Measurements from ENCODE around the gene MMP13.

Gene MMP13

DNA sequence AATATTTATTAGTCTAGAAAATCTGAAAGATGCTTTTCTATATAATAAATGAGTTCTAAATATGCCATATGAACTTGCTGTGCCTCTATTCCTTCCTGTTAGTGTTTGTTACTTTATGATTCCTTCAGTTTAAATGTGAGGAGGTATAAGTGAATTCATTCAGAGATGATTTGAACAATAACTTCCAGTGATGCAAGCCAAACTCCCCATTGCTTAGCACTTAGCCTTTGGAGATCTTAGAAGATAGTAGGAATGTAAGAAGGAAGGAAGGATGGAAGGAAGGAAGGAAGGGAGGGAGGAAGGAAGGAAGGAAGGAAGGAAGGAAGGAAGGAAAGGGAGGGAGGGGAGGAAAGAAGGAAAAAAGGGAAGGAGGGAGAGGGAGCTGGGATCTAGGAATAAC lies 25.1 kb downstream of the MMP13 start:
- Histone ChIP-seq H3K9ac (no peak overlapping the region), H3K36me3 (no peaks in the 10 kb centered on the region), H3K4me1 (peaks cover 0 to 100% (median 0%) of the 10 kb centered on the region in 10 experiments; a peak in 6 of 20 replicates), H3K4me2 (peak overlapping the region in 2 of 11 experiments; percentile 91 to 96; a peak in 3 of 22 replicates), H3K27me3 (no peaks in the 10 kb centered on the region), H4K20me1 (no peaks in the 10 kb centered on the region), H3K9me3 (replicated peaks in 1 of 11) (no peaks in the 10 kb centered on the region), H3K4me3 (no peak overlapping the region), H3K27ac (no peak overlapping the region)
- TF ChIP-seq Cebpa-rat (IDR thresholded peaks at IDR 0.05) = no peak

DNA sequence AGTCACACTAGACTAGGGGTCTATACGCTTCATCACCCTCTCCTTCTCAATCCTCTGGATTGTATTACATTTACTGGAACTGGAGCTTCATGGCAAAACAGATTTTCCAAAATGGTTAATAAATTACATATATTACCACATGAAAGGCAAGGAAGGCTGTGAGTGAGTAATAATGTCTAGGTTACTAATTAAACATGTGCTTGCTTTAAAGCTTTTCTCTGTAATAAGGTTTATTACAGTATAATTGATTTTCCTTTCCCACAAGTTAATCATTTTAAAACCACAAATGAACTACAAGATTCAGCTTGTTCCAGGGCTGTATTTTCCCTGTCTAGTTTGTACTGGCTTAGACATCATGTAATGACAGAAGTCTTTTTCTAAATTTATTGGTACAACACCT lies 25.6 kb downstream of the MMP13 start:
- H3K27me3 ChIP-seq = no peaks in the 10 kb centered on the region

DNA sequence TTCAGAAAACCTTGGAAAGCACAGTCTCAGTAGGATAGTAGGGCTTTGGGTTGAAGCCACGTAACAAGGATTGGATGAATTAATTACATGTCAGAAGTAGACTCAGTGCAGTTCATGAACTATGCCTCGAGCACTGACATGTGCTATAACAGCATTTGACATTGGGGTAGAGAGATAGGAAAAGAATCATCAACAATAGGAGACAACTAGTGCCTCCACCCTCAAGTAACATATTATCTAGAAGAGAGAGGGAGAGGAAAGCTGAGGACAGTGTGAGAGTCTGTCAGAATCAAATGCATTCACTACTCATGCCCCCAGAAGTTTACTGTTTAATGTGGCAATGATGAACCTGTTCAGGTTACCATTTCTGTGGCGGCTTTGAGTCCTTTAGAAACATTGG lies 26.4 kb downstream of the MMP13 start:
- Histone ChIP-seq H3K9me3 (replicated peaks in 1 of 11) (no peaks in the 10 kb centered on the region), H3K27me3 (no peaks in the 10 kb centered on the region), H3K9ac (no peak overlapping the region), H3K27ac (peak overlapping the region in 2 of 11 experiments; percentile 97; a peak in 2 of 22 replicates), H3K4me1 (peaks cover 0 to 100% (median 3%) of the 10 kb centered on the region in 10 experiments; a peak in 9 of 20 replicates), H3K4me3 (no peak overlapping the region), H3K36me3 (no peaks in the 10 kb centered on the region), H3K4me2 (peak overlapping the region in 2 of 11 experiments; percentile 91 to 96; a peak in 4 of 22 replicates), H4K20me1 (no peaks in the 10 kb centered on the region)
- no peak for TF ChIP-seq Cebpa-rat (IDR thresholded peaks at IDR 0.05)

More for the DNA sequence above, 25.6 kb downstream of the MMP13 start:
- Histone ChIP-seq H3K27ac (peak overlapping the region in 1 of 11 experiments; percentile 1; a peak in 1 of 22 replicates), H3K9me3 (replicated peaks in 1 of 11) (no peaks in the 10 kb centered on the region), H3K4me1 (peaks cover 0 to 100% (median under 1%) of the 10 kb centered on the region in 10 experiments; a peak in 8 of 20 replicates), H3K4me2 (peak overlapping the region in 2 of 11 experiments; percentile 91 to 96; a peak in 3 of 22 replicates), H3K36me3 (no peaks in the 10 kb centered on the region), H4K20me1 (no peaks in the 10 kb centered on the region), H3K4me3 (no peak overlapping the region), H3K9ac (no peak overlapping the region)
- no peak for TF ChIP-seq Cebpa-rat (IDR thresholded peaks at IDR 0.05)

DNA sequence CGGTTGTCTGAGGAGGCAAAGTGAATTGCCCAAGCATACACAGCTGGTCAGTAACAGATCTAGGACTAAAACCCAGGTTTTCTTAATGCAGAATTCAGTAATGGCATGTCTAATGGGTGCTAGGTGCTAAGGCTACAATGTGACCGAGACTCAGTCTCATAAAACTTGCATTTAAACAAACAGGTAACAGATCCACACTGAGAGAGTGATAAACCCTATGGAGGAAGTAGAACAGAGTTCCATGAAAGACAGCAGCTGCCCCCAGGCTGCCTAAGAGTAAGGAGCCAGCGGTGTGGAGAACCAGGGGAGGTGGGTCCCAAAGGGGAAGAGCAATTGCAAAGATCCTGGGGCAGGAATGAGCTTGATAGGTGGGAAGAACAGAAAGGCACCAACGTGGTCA lies 27.3 kb downstream of the MMP13 start:
- H3K4me2 ChIP-seq = peak overlapping the region in 3 of 11 experiments; percentile 53 to 96 (median 91); a peak in 6 of 22 replicates
- no peak overlapping the region; a peak in 1 of 20 replicates for H3K4me3 ChIP-seq
- H3K27ac ChIP-seq = peak overlapping the region in 3 of 11 experiments; percentile 56 to 97 (median 97); a peak in 5 of 22 replicates
- no peaks in the 10 kb centered on the region for H3K9me3 ChIP-seq (replicated peaks in 1 of 11)
- no peaks in the 10 kb centered on the region for H3K27me3 ChIP-seq
- H3K36me3 ChIP-seq = no peaks in the 10 kb centered on the region
- peak overlapping the region in 2 of 11 experiments; percentile 79 to 84; a peak in 2 of 22 replicates for H3K9ac ChIP-seq
- no peak for TF ChIP-seq Cebpa-rat (IDR thresholded peaks at IDR 0.05)
- H4K20me1 ChIP-seq = no peaks in the 10 kb centered on the region
- H3K4me1 ChIP-seq = peaks cover 0 to 100% (median 3%) of the 10 kb centered on the region in 10 experiments; a peak in 9 of 20 replicates

DNA sequence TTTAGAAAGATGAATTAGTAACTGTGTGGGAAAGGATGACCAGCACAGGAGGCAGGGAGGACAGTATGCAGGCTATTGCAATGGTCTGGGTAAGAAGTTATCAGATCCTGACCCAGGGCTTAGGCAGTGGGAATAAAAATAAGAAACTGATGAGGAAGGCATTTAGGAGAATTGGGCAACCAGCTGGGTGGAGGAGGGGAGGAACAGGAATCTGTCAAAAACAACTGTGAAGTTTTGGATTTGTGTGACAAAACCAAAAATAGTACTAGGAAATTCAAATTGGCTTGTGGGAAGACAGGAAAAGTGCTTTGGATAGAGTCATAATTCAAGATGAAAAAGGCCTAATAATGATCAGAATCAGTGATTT lies 27.9 kb downstream of the MMP13 start:
- peaks cover 0 to 100% (median 5%) of the 10 kb centered on the region in 10 experiments; a peak in 12 of 20 replicates for H3K4me1 ChIP-seq
- peak in 2 of 11 experiments; percentile 30 to 34; a peak in 2 of 22 replicates for TF ChIP-seq Cebpa-rat (IDR thresholded peaks at IDR 0.05)

DNA sequence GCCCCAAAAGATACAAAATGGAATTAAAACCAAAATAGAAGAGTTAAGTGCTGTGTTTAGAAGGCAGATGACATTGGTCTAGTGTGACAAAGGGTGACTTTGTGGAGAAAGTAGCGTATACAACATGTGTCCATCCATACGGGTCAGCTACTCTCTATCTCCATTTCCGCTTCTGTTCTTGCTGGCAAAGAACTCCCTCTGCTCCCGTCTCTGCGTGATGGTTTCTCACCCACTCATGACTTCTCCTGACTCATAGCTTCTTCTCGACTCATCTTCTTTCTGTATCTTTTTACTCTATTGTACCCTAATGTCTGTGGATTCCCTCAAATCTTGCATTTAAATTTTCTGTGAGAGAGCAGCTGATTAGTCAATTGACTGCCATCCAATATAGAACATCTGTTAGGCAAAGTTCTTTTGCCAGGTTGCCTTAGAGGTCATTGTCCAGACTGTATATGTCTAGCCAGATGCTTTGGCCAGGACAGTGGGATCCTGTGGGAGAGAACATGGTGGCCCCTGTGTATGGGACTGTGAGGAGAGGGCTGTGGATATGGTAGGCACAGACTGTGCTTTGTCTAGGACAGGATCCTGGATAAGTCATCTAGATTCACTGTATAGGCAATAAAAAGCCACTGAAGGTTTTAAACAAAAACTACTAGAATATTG lies 28.4 kb downstream of the MMP13 start:
- H3K4me3 ChIP-seq = peak overlapping the region in 2 of 10 experiments; percentile 23 to 42; a peak in 2 of 20 replicates
- no peaks in the 10 kb centered on the region for H3K9me3 ChIP-seq (replicated peaks in 1 of 11)
- H3K27ac ChIP-seq = peak overlapping the region in 3 of 11 experiments; percentile 56 to 97 (median 97); a peak in 6 of 22 replicates
- peak overlapping the region in 3 of 11 experiments; percentile 53 to 96 (median 91); a peak in 6 of 22 replicates for H3K4me2 ChIP-seq
- H4K20me1 ChIP-seq = no peaks in the 10 kb centered on the region
- H3K4me1 ChIP-seq = peaks cover 3 to 100% (median 8%) of the 10 kb centered on the region in 10 experiments
- peak overlapping the region in 3 of 11 experiments; percentile 12 to 84 (median 79); a peak in 5 of 22 replicates for H3K9ac ChIP-seq
- H3K27me3 ChIP-seq = no peaks in the 10 kb centered on the region
- TF ChIP-seq Cebpa-rat (IDR thresholded peaks at IDR 0.05) = no peak
- H3K36me3 ChIP-seq = no peaks in the 10 kb centered on the region

More for the DNA sequence above, 27.9 kb downstream of the MMP13 start:
- H3K4me2 ChIP-seq = peak overlapping the region in 3 of 11 experiments; percentile 53 to 96 (median 91); a peak in 6 of 22 replicates
- no peaks in the 10 kb centered on the region for H4K20me1 ChIP-seq
- H3K9ac ChIP-seq = peak overlapping the region in 3 of 11 experiments; percentile 12 to 84 (median 79); a peak in 5 of 22 replicates
- no peaks in the 10 kb centered on the region for H3K9me3 ChIP-seq (replicated peaks in 1 of 11)
- peak overlapping the region in 2 of 10 experiments; percentile 11 to 23; a peak in 2 of 20 replicates for H3K4me3 ChIP-seq
- H3K27ac ChIP-seq = peak overlapping the region in 3 of 11 experiments; percentile 56 to 97 (median 97); a peak in 6 of 22 replicates
- no peaks in the 10 kb centered on the region for H3K36me3 ChIP-seq
- H3K27me3 ChIP-seq = no peaks in the 10 kb centered on the region

DNA sequence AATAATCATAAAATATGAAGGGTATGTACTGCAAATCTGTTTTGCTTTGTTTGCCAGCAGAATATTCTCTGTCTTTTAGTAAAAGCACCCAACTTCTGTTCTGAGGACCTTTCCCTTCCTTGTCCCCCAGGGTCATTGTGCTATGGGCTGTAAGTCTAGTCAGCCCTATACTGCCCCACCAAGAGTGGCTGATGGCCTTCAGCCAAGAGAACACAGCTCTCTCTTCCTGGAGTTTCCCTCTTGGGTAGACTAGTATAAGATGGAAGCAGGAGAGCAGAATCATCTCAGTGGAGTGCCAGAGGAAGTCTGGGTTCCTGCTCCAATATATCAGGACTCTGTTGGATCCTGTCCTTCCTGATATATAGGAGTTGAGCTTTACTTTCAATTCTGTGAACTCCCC lies 29.0 kb downstream of the MMP13 start:
- peak overlapping the region in 3 of 11 experiments; percentile 53 to 96 (median 91); a peak in 6 of 22 replicates for H3K4me2 ChIP-seq
- no peak for TF ChIP-seq Cebpa-rat (IDR thresholded peaks at IDR 0.05)
- no peaks in the 10 kb centered on the region for H3K9me3 ChIP-seq (replicated peaks in 1 of 11)
- H3K4me1 ChIP-seq = peaks cover 8 to 100% (median 14%) of the 10 kb centered on the region in 10 experiments
- H4K20me1 ChIP-seq = no peaks in the 10 kb centered on the region
- H3K36me3 ChIP-seq = no peaks in the 10 kb centered on the region
- no peaks in the 10 kb centered on the region for H3K27me3 ChIP-seq
- H3K4me3 ChIP-seq = peak overlapping the region in 2 of 10 experiments; percentile 23 to 42; a peak in 3 of 20 replicates
- peak overlapping the region in 2 of 11 experiments; percentile 79 to 84; a peak in 4 of 22 replicates for H3K9ac ChIP-seq
- H3K27ac ChIP-seq = peak overlapping the region in 3 of 11 experiments; percentile 56 to 97 (median 97); a peak in 5 of 22 replicates

DNA sequence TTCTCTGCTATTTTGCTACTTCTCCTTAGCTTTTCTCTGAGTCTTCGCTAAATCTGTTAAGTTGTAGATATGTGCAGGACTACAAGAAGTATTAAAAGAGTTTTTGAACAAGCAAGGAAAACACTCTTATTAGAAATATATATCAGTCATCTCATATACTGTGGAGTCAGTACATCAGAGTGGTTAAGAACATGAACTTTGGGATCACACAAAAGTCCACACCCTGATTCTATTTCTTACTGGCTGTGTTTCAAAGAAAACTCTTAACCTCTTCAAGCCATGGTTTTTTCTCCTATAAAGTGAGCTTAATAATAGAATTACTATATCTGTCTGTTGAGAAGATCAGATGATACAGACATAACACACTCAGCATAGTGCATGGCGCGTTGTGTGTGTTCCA lies 29.5 kb downstream of the MMP13 start:
- Histone ChIP-seq H4K20me1 (no peaks in the 10 kb centered on the region), H3K27me3 (no peaks in the 10 kb centered on the region), H3K36me3 (no peaks in the 10 kb centered on the region), H3K4me2 (peak overlapping the region in 3 of 11 experiments; percentile 53 to 96 (median 91); a peak in 6 of 22 replicates), H3K9ac (peak overlapping the region in 3 of 11 experiments; percentile 24 to 84 (median 79); a peak in 5 of 22 replicates), H3K4me1 (peaks cover 14 to 100% (median 17%) of the 10 kb centered on the region in 10 experiments), H3K27ac (peak overlapping the region in 3 of 11 experiments; percentile 56 to 97 (median 97); a peak in 6 of 22 replicates), H3K9me3 (replicated peaks in 1 of 11) (peaks cover 0 to under 1% (median 0%) of the 10 kb centered on the region in 11 experiments; a peak in 1 of 22 replicates), H3K4me3 (peak overlapping the region in 2 of 10 experiments; percentile 23 to 42; a peak in 3 of 20 replicates)
- no peak for TF ChIP-seq Cebpa-rat (IDR thresholded peaks at IDR 0.05)

Measured in BLaER1 treated with 17β-estradiol and CSF1 and Interleukin-3, amounts not matched to agents 10 nM and 100 nM (cell line).